Ovary (tissue), 3 donors: ENCODE results near the gene CDK19.

Experiments used
- EP300 ChIP-seq: sonication (generic); formaldehyde crosslinking; IDR thresholded peaks from one replicate; pipeline ENCODE4 v1.6.1; 2017; ENCODE audit warnings: antibody characterized with exemption
- POLR2A ChIP-seq: fragments of 450-650 bp; IDR thresholded peaks from one replicate; pipeline ENCODE4 v1.6.1; 2017; ENCODE audit warnings: antibody characterized with exemption, mild to moderate bottlenecking, moderate library complexity
- TF ChIP-seq, protein P1 (sequence below), 3 donors: fragments of 450-650 bp in 2 of 3; fragments of 200-600 bp in 1 of 3; IDR thresholded peaks; one replicate each; pipeline versions ENCODE4 v1.5.1 to v1.8.0; 2016 to 2022; ENCODE audit warnings: antibody characterized with exemption in 3 of 3, mild to moderate bottlenecking in 1 of 3
- donor health status: DM: no; HTN: no; CAD: no.

DNA sequence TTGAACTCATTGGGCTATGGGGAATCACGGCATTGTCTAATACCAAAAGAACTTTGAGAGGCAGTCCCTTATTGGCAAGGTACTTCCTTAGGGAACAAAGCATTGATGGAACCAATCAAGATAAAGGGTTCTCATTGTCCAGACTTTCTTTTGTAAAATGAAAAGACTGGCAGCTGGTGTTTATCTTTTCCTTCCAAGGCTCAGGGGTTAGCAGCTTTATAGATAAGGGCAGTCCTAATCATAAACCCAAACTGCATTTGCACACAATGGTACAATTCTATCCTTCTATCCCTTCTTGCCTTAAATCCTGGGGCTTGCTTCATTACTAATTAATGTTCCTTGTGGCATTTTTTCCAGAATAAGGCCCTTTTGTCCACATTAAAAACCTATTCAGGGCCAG lies 28.6 kb downstream of the CDK19 start:
- TF ChIP-seq, protein P1, sequence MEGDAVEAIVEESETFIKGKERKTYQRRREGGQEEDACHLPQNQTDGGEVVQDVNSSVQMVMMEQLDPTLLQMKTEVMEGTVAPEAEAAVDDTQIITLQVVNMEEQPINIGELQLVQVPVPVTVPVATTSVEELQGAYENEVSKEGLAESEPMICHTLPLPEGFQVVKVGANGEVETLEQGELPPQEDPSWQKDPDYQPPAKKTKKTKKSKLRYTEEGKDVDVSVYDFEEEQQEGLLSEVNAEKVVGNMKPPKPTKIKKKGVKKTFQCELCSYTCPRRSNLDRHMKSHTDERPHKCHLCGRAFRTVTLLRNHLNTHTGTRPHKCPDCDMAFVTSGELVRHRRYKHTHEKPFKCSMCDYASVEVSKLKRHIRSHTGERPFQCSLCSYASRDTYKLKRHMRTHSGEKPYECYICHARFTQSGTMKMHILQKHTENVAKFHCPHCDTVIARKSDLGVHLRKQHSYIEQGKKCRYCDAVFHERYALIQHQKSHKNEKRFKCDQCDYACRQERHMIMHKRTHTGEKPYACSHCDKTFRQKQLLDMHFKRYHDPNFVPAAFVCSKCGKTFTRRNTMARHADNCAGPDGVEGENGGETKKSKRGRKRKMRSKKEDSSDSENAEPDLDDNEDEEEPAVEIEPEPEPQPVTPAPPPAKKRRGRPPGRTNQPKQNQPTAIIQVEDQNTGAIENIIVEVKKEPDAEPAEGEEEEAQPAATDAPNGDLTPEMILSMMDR (IDR thresholded peaks at IDR 0.05) = no peak
- no peak for TF ChIP-seq POLR2A
- TF ChIP-seq EP300 = no peak
